ENCODE measurements around the gene CMTM7. TPM values are rescaled to one million over a fixed set of nuclear protein-coding genes. Genes with fewer than 3 reads are reported as not detected.
A peak's percentile ranks its signal among the peaks of the same experiment; 100 is the strongest.

The CMTM7 gene, protein sequence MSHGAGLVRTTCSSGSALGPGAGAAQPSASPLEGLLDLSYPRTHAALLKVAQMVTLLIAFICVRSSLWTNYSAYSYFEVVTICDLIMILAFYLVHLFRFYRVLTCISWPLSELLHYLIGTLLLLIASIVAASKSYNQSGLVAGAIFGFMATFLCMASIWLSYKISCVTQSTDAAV
- total RNA-seq = 10 to 100 TPM; 14.8 to 24.7 (median 22.0) TPM

DNA sequence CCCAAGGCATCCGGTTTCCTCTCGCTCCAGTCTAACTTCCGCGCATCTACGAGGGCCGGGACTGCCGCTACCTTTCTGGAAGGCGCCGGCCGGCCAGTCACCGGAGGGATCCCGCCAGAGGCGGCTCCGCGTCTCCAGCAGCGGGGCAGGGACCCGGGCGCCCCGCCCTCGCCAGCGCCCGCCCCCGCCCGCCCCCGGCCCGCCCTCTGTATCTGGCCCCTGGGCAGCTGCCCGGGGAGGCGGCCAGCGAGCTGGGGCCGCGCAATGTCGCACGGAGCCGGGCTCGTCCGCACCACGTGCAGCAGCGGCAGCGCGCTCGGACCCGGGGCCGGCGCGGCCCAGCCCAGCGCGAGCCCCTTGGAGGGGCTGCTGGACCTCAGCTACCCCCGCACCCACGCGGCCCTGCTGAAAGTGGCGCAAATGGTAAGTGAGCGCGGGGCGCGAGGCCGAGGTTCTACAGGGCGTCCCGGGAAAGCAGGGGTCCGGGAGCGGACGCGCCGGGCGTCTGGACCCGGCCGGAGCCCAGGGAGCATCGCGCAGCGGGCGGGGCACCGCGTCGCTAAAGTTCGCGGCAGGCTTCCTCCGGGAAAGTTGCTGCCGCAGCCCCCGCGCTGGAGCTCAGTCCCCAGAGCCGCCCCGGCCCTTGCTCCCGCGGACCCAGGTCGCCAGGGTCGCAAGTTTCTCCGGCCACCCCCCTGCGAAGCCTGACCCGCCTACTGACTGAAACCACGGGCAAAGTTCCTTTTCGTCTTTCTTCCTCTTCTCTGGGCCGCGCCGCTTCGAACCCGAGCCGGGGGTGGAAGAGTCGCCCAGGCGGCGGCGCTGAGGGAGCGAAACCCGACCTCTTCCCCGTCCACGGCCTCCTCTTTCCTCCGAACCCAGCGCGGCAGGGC is at the start of gene CMTM7:
Gene CMTM7 (plus strand): TSS at position 211 of the 893 bp plus-strand sequence. CDS start 54 bp downstream, at position 265.
- no peaks in the 10 kb centered on the region for H3K9me3 ChIP-seq
- peak; percentile 82 to 86 for DNase-seq
- no peaks in the 10 kb centered on the region for H3K36me3 ChIP-seq
- peaks cover 4 to 12% of the 10 kb centered on the region in 2 donors for H3K4me1 ChIP-seq
- TF ChIP-seq, protein P1, sequence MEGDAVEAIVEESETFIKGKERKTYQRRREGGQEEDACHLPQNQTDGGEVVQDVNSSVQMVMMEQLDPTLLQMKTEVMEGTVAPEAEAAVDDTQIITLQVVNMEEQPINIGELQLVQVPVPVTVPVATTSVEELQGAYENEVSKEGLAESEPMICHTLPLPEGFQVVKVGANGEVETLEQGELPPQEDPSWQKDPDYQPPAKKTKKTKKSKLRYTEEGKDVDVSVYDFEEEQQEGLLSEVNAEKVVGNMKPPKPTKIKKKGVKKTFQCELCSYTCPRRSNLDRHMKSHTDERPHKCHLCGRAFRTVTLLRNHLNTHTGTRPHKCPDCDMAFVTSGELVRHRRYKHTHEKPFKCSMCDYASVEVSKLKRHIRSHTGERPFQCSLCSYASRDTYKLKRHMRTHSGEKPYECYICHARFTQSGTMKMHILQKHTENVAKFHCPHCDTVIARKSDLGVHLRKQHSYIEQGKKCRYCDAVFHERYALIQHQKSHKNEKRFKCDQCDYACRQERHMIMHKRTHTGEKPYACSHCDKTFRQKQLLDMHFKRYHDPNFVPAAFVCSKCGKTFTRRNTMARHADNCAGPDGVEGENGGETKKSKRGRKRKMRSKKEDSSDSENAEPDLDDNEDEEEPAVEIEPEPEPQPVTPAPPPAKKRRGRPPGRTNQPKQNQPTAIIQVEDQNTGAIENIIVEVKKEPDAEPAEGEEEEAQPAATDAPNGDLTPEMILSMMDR (IDR thresholded peaks at IDR 0.05) = peak in 1 of 6 experiments; percentile 7
- TF ChIP-seq POLR2A (IDR thresholded peaks at IDR 0.05) = peak; percentile 57 to 90
- peak within 1 kb of the TSS; percentile 40 to 89 (median 78) for H3K27ac ChIP-seq
- intact Hi-C loops (cut with DNase I) = no loop called here
- no peaks in the 10 kb centered on the region for H3K27me3 ChIP-seq
- H3K4me3 ChIP-seq (replicated peaks in 1 of 3) = peak within 1 kb of the TSS; percentile 37 to 87 (median 72)
- 0 to 1% methylated on average over 21 to 34 of the region's 107 CpGs for WGBS, 2 donors

DNA sequence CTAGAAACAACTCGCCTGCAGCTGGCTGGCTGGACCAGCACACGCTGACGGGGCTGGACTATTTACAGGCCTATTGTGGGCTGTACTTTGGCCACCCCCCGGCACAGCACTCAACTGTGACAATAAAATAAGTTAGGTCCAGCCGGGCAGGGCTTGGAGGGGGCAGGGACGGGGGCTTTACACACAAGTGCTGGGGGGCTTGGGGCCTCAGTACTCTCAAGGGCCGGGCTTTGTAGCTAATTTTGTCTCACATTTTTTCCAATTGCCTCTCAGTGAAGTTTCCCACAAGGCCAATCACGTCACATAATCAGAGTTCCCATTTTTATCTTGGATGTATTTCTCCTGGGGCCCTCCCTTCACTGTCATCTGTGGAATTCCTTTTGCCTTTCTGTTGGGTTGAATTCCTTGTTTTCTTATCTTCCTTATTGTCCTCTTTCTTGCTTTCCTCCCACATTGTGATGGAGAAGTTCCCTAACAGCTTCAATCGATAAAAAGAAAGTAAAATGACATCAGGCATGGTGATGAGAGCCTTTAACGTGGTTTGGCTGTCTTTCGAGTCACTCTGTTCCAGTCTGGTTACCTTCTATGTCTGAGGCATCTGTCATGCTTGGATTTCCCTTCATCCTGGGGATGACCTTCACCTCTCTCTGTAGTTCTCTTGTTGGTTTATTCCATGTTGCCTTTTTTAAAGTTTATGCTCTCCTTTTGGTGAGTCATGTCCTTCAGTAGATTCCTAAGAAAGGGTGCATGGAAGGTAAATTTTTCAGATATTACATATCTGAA is 44.1 kb upstream of the CMTM7 start:
- TF ChIP-seq POLR2A (IDR thresholded peaks at IDR 0.05) = no peak
- TF ChIP-seq, protein P1 (IDR thresholded peaks at IDR 0.05) = no peak
- Histone ChIP-seq H3K9me3 (no peaks in the 10 kb centered on the region), H3K4me1 (peaks cover 0 to 6% of the 10 kb centered on the region in 2 donors), H3K27ac (peak overlapping the region in 1 of 3 donors; percentile 17), H3K4me3 (replicated peaks in 1 of 3) (no peak overlapping the region), H3K27me3 (no peaks in the 10 kb centered on the region), H3K36me3 (no peaks in the 10 kb centered on the region)
- intact Hi-C loops (cut with DNase I) = no loop called here
- WGBS, 2 donors = 51 to 56% methylated on average over 11 of the region's 11 CpGs
- peak in 1 of 2 donors; percentile 39 for DNase-seq

DNA sequence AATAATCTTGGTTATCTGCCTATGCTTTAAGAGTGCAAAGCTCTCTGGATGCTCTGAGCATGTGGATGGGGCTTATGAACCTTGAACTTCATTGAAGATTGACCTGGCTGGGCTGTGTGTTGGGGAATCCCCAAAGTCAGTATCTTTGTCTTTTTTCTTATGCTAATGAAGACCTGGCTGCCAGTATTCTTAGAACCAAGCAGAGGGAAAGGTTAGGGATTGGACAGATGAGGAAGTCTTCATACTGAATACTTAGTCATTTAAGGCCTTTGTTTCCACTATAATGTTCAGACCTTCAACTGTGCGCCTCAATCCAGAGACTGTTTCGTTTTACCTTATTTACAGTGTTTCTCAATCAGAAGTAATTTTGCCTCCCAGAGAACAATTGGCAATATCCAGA is 42.5 kb upstream of the CMTM7 start:
- TF ChIP-seq POLR2A (IDR thresholded peaks at IDR 0.05) = no peak
- TF ChIP-seq, protein P1 (IDR thresholded peaks at IDR 0.05) = no peak

DNA sequence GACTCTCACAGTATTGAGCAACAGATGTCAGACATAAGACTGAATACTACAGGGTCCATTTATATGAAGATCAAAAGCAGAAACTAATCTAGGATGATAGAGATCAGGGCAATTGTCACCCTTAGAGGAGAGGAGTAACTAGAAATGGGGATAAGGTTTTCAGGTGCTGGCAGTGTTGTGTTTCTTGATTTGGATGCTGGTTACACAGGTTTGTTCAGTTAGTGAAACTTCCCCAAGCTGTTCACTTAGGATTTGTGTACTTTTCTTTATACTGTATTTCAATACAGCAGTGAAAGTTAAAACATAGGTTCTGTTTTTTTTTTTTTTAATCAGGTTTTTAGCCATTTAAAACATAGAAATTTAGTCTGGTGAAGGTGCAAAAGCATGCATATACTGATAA is 39.1 kb upstream of the CMTM7 start:
- Histone ChIP-seq H3K36me3 (no peaks in the 10 kb centered on the region), H3K4me1 (peaks cover 6 to 9% of the 10 kb centered on the region in 2 donors), H3K27ac (no peak overlapping the region), H3K9me3 (no peaks in the 10 kb centered on the region), H3K4me3 (replicated peaks in 1 of 3) (no peak overlapping the region), H3K27me3 (no peaks in the 10 kb centered on the region)
- no peak for DNase-seq
- intact Hi-C loops (cut with DNase I) = no loop called here
- TF ChIP-seq, protein P1 (IDR thresholded peaks at IDR 0.05) = no peak
- TF ChIP-seq POLR2A (IDR thresholded peaks at IDR 0.05) = no peak

More for the DNA sequence above, 42.5 kb upstream of the CMTM7 start:
- Histone ChIP-seq H3K36me3 (no peaks in the 10 kb centered on the region), H3K9me3 (no peaks in the 10 kb centered on the region), H3K27me3 (no peaks in the 10 kb centered on the region), H3K4me1 (peaks cover 0 to 6% of the 10 kb centered on the region in 2 donors), H3K27ac (no peak overlapping the region), H3K4me3 (replicated peaks in 1 of 3) (no peak overlapping the region)
- no peak for DNase-seq
- 78 to 98% methylated on average over 2 of the region's 2 CpGs for WGBS, 2 donors
- intact Hi-C loops (cut with DNase I) = no loop called here

All from thyroid gland (tissue), 4 donors.